Activated T-cell treated with anti-CD3 and anti-CD28 coated beads, Interleukin-2, amount 50 U/mL, for 24 hours (primary cell): ENCODE measurements around the gene PIGU.
A peak's percentile ranks its signal among the peaks of the same experiment; 100 is the strongest.

Experiments used
- DNase-seq: peaks from one replicate; pipeline ENCODE4 v3.0.0-alpha.2; 2020
- H3K27ac Mint-ChIP-seq: 2 replicates; pipeline ENCODE4 v1.8.0; 2020; ENCODE audit warnings: mild to moderate bottlenecking, mixed read lengths
- H3K27me3 Mint-ChIP-seq: 2 replicates; pipeline ENCODE4 v1.8.0; 2020; ENCODE audit warnings: mixed read lengths
- H3K36me3 Mint-ChIP-seq: 2 replicates; pipeline ENCODE4 v1.8.0; 2020; ENCODE audit warnings: low read depth, mixed read lengths
- H3K4me1 Mint-ChIP-seq: 2 replicates; pipeline ENCODE4 v1.8.0; 2020; ENCODE audit warnings: low read depth, mixed read lengths
- H3K4me3 Mint-ChIP-seq: 2 replicates; pipeline ENCODE4 v1.8.0; 2020; ENCODE audit warnings: mild to moderate bottlenecking, moderate library complexity, mixed read lengths
- H3K9me3 Mint-ChIP-seq: 2 replicates; pipeline ENCODE4 v1.8.0; 2020; ENCODE audit warnings: mixed read lengths

PIGU gene

DNA sequence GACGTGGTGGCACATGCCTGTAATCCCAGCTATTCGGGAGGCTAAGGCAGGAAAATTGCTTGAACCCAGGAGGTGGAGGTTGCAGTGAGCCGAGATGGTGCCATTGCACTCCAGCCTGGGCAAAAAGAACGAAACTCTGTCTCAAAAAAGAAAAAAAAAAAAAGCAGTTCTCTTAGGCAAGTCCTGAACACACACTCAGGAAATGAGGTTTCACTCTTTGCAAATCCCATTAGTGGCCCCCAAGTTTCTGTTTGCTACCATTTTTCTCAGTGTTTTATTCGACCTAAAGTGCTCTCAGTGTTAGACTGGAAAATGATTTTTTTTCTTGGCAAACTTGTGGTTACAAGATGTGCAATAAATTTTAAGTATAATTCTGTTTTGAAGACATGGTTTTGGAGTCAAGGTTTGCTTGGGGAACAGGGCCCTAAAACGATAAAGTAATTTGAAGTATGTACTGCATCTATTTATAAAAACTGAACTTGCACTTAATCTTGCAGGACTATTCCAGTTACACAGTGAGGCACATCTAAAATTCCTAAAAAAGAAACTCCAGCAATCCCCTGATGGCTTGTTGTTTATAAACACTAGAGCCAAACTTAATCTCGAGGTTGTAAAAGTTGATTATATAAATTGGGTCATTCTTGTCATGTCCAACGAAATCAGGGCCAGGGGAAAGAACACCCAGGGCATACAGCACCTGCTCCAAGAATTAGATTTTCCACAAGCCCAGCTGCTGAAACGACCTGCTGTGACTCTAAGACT is 75.8 kb downstream of the PIGU start:
- no peaks in the 10 kb centered on the region for H3K4me1 Mint-ChIP-seq
- H3K27me3 Mint-ChIP-seq, result no peaks in the 10 kb centered on the region
- no peaks in the 10 kb centered on the region for H3K9me3 Mint-ChIP-seq
- H3K36me3 Mint-ChIP-seq, result peaks cover 16% of the 10 kb centered on the region
- H3K27ac Mint-ChIP-seq, result no peak overlapping the region
- H3K4me3 Mint-ChIP-seq, result no peak overlapping the region
- DNase-seq, result no peak

DNA sequence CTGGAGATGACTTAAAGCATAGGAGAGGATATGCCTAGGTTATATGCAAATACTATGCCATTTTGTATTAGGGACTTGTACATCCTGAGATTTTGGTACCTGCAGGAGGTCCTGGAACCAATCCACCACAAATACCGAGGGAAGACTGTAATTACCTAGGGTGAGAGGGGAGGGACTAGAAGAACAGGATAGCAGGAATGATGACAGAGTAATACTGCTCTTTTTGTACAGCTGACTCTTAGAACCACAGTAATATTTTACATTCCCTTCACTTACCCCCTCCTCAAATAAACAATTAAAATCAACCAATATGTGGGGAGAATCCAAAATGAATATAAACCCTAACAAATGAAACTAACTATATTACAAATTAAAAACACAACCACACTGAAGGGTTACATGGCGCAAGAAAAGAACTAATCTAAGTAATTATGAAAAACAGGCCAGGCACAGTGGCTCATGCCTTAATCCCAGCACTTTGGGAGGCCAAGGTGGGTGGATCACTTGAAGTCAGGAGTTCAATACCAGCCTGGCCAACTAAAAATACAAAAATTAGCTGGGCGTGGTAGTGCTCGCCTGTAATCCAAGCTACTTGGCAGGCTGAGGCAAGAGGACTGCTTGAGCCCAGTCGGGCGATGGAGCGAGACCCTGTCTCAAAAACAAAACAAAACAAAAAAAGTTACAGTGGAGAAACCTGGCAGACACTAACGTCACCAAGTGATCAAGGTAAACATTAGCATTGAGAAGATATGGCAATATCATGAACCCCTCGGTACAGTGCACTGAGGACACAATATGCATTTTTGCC is 81.3 kb downstream of the PIGU start:
- no peak for DNase-seq
- H3K4me1 Mint-ChIP-seq, result no peaks in the 10 kb centered on the region
- no peak overlapping the region for H3K4me3 Mint-ChIP-seq
- H3K27me3 Mint-ChIP-seq, result no peaks in the 10 kb centered on the region
- H3K9me3 Mint-ChIP-seq, result no peaks in the 10 kb centered on the region
- no peak overlapping the region for H3K27ac Mint-ChIP-seq
- H3K36me3 Mint-ChIP-seq, result peaks cover 6% of the 10 kb centered on the region

GRCh38 chr20:34586488-34587163 is 90.3 kb downstream of the PIGU start:
- Mint-ChIP-seq H3K4me3 (no peak overlapping the region), H3K36me3 (peaks cover 64% of the 10 kb centered on the region), H3K27me3 (no peaks in the 10 kb centered on the region), H3K9me3 (no peaks in the 10 kb centered on the region), H3K27ac (no peak overlapping the region), H3K4me1 (peaks cover 9% of the 10 kb centered on the region)
- no peak for DNase-seq

- Mint-ChIP-seq H3K4me3 (no peak overlapping the region), H3K9me3 (no peaks in the 10 kb centered on the region), H3K27ac (no peak overlapping the region), H3K4me1 (peaks cover 24% of the 10 kb centered on the region), H3K36me3 (peaks cover 78% of the 10 kb centered on the region), H3K27me3 (no peaks in the 10 kb centered on the region)
- DNase-seq, result no peak
Measured at GRCh38 chr20:34585019-34585418, 91.9 kb downstream of the PIGU start.

GRCh38 chr20:34583544-34583943 is 93.3 kb downstream of the PIGU start:
- Mint-ChIP-seq H3K27me3 (no peaks in the 10 kb centered on the region), H3K4me1 (peaks cover 29% of the 10 kb centered on the region), H3K36me3 (peaks cover 89% of the 10 kb centered on the region), H3K27ac (no peak overlapping the region), H3K4me3 (no peak overlapping the region), H3K9me3 (no peaks in the 10 kb centered on the region)
- no peak for DNase-seq

DNA sequence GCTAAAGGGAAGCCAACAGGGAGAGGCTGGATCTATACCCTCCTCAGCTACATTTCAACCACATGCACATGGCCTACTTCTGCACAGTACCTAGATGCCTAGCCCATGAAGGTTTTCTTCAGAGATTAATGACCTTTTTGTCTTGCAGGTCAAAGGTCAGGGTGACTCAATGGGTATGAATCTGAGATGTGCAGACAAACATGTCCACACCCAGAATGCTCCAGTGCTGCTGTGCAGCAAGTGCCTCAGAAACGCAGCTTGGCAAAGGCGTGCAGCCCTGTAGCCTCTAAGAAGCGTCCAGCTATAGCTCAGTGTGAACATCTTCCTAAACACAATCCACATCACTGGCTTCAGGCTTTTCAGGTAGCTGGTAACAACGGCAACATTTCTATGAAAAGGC is 94.0 kb downstream of the PIGU start:
- Mint-ChIP-seq H3K4me3 (no peak overlapping the region), H3K9me3 (no peaks in the 10 kb centered on the region), H3K27me3 (no peaks in the 10 kb centered on the region), H3K4me1 (peaks cover 29% of the 10 kb centered on the region), H3K36me3 (peaks cover 89% of the 10 kb centered on the region), H3K27ac (peak overlapping the region; percentile 3)
- no peak for DNase-seq

DNA sequence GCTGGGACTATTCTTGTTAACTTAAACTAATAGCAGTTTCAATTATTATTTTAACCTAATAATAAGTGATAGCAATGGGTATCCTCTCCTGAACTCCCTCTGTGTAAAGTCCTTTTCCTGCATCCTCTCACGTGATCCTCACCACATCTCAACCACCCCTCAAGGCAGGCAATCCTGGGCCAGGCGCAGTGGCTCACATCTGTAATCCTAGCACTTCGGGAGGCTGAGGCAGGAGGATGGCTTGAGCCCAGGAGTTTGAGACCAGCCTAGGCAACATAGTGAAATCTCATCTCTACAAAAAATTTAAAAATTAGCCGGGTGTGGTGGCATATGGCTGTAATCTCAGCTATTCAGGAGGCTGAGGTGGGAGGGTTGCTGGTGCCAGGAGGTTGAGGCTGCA is 94.7 kb downstream of the PIGU start:
- Mint-ChIP-seq H3K4me3 (no peak overlapping the region), H3K36me3 (peaks cover 82% of the 10 kb centered on the region), H3K27ac (peak overlapping the region; percentile 92), H3K4me1 (peaks cover 29% of the 10 kb centered on the region), H3K9me3 (no peaks in the 10 kb centered on the region), H3K27me3 (no peaks in the 10 kb centered on the region)
- no peak for DNase-seq

DNA sequence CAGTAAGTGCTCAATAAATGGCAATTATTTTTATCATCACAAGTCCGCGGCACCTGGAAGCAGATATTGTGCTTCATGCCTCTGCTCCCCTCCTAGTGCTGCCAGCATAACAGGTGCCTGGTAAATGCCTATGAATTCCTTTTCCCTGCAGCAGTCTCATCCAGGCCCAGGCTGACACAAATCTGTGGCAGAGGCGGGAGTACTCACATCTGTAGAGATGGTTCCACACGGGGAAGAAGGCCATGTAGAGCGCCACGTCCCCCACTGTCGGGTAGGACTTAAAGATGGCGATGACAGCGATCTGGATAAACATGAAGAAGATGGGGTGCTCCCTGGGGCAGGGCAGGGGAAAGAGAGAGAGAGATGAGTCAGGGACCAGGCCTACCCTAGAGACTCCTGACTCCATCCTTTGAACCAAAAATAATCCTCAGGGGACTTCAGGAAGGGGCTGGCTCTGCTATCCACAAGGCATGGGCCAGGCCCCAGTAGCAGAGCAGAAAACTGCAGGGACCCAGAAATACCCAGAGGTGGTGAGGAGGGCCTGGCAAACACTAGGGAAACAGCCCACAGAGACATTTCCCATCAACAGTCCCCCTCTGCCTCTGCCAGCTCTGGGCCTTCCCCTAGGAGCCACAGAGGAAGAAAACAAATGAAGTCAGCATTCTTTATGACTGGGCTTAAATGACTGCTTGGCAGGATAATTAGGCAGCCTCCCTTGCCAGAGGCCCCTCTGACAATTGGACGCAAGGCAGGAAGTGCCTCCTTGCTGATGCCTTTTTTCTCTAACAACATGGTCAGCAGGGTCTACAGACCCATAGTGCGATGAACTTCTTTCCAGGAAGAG is 95.3 kb downstream of the PIGU start:
- no peak for DNase-seq
- Mint-ChIP-seq H3K4me3 (no peak overlapping the region), H3K9me3 (no peaks in the 10 kb centered on the region), H3K27me3 (no peaks in the 10 kb centered on the region), H3K36me3 (peaks cover 75% of the 10 kb centered on the region), H3K27ac (peak overlapping the region; percentile 92), H3K4me1 (peaks cover 29% of the 10 kb centered on the region)

GRCh38 chr20:34579979-34580940 is 96.6 kb downstream of the PIGU start:
- H3K4me1 Mint-ChIP-seq, result peaks cover 29% of the 10 kb centered on the region
- H3K36me3 Mint-ChIP-seq, result peaks cover 68% of the 10 kb centered on the region
- H3K4me3 Mint-ChIP-seq, result no peak overlapping the region
- no peaks in the 10 kb centered on the region for H3K27me3 Mint-ChIP-seq
- no peaks in the 10 kb centered on the region for H3K9me3 Mint-ChIP-seq
- peak overlapping the region; percentile 77 for H3K27ac Mint-ChIP-seq
- DNase-seq, result no peak

GRCh38 chr20:34579191-34579978 is 97.5 kb downstream of the PIGU start:
- H3K27me3 Mint-ChIP-seq, result no peaks in the 10 kb centered on the region
- H3K4me1 Mint-ChIP-seq, result peaks cover 29% of the 10 kb centered on the region
- no peak overlapping the region for H3K4me3 Mint-ChIP-seq
- no peak for DNase-seq
- no peaks in the 10 kb centered on the region for H3K9me3 Mint-ChIP-seq
- no peak overlapping the region for H3K27ac Mint-ChIP-seq
- H3K36me3 Mint-ChIP-seq, result peaks cover 69% of the 10 kb centered on the region

- H3K36me3 Mint-ChIP-seq, result peaks cover 69% of the 10 kb centered on the region
- no peaks in the 10 kb centered on the region for H3K27me3 Mint-ChIP-seq
- H3K4me3 Mint-ChIP-seq, result no peak overlapping the region
- no peaks in the 10 kb centered on the region for H3K9me3 Mint-ChIP-seq
- H3K4me1 Mint-ChIP-seq, result peaks cover 29% of the 10 kb centered on the region
- H3K27ac Mint-ChIP-seq, result no peak overlapping the region
- DNase-seq, result no peak
Measured at GRCh38 chr20:34578521-34578920, 98.4 kb downstream of the PIGU start.

DNA sequence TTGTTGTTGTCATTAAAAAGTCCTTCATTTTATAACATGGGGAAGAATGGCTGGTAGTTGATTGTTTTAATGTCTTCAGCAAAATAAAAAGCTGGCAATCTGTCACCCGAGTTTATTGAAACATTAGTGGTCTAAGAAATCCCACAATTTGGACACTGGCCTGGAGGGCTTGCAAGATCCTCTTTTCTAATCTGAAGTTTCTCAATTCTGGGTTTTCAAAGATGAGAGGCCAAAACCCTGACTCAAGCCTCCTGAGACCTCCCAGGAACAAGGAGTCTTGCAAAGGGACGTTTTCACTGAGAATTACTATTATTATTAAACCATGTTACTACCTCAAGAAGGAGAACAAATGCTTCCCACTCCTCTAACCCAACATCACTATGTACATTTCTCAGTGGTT is 98.9 kb downstream of the PIGU start:
- Mint-ChIP-seq H3K4me1 (peaks cover 29% of the 10 kb centered on the region), H3K27ac (no peak overlapping the region), H3K4me3 (no peak overlapping the region), H3K27me3 (no peaks in the 10 kb centered on the region), H3K36me3 (peaks cover 68% of the 10 kb centered on the region), H3K9me3 (no peaks in the 10 kb centered on the region)
- no peak for DNase-seq

- peaks cover 24% of the 10 kb centered on the region for H3K4me1 Mint-ChIP-seq
- H3K4me3 Mint-ChIP-seq, result no peak overlapping the region
- no peaks in the 10 kb centered on the region for H3K27me3 Mint-ChIP-seq
- no peak overlapping the region for H3K27ac Mint-ChIP-seq
- DNase-seq, result no peak
- no peaks in the 10 kb centered on the region for H3K9me3 Mint-ChIP-seq
- peaks cover 65% of the 10 kb centered on the region for H3K36me3 Mint-ChIP-seq
Measured at GRCh38 chr20:34577061-34577460, 99.8 kb downstream of the PIGU start.
